ENCODE measurements around the gene ATRNL1. TPM values are rescaled to one million over a fixed set of nuclear protein-coding genes. Genes with fewer than 3 reads are reported as not detected.
"Not testable (repeated sequence)": the region's sequence is repeated elsewhere in the genome, so short reads cannot be mapped to it uniquely, and the experiment has no call there.

The ATRNL1 gene
- total RNA-seq, 4 donors from 2014 or later = 0.44 to 1.4 (median 1.1) TPM

DNA sequence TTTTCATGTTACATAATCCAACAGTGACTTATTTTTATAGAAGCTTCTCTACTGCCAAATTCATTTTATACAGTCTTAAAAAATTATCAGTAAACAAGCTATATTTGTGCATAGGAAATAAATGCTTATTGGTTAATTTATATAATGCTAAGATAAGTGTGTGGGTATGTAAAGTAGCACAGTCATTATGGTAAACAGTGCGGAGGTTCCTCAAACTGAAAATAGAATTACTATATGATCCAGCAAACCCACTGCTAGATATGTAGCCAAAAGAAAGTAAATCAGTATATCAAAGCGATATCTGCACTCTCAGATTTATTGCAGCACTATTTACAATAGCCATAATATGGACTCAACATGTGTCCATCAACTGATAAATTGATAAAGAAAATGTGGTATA is 71.1 kb downstream of the ATRNL1 start:
- TF ChIP-seq, protein P1, sequence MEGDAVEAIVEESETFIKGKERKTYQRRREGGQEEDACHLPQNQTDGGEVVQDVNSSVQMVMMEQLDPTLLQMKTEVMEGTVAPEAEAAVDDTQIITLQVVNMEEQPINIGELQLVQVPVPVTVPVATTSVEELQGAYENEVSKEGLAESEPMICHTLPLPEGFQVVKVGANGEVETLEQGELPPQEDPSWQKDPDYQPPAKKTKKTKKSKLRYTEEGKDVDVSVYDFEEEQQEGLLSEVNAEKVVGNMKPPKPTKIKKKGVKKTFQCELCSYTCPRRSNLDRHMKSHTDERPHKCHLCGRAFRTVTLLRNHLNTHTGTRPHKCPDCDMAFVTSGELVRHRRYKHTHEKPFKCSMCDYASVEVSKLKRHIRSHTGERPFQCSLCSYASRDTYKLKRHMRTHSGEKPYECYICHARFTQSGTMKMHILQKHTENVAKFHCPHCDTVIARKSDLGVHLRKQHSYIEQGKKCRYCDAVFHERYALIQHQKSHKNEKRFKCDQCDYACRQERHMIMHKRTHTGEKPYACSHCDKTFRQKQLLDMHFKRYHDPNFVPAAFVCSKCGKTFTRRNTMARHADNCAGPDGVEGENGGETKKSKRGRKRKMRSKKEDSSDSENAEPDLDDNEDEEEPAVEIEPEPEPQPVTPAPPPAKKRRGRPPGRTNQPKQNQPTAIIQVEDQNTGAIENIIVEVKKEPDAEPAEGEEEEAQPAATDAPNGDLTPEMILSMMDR (IDR thresholded peaks at IDR 0.05) = no peak
- TF ChIP-seq POLR2AphosphoS5 (IDR thresholded peaks at IDR 0.05) (no peak), EP300 (IDR thresholded peaks at IDR 0.05) (no peak), POLR2A (IDR thresholded peaks at IDR 0.05) (no peak)
- H3K9me3 ChIP-seq = no peaks in the 10 kb centered on the region
- no peaks in the 10 kb centered on the region for H3K36me3 ChIP-seq
- H3K4me1 ChIP-seq = no peaks in the 10 kb centered on the region
- DNase-seq (ENCODE audit: low spot score in 2 of 2) = no peak
- H3K4me3 ChIP-seq = no peak overlapping the region
- no peaks in the 10 kb centered on the region for H3K27me3 ChIP-seq
- 87% methylated on average over 2 of the region's 2 CpGs for WGBS
- no peak overlapping the region for H3K27ac ChIP-seq

DNA sequence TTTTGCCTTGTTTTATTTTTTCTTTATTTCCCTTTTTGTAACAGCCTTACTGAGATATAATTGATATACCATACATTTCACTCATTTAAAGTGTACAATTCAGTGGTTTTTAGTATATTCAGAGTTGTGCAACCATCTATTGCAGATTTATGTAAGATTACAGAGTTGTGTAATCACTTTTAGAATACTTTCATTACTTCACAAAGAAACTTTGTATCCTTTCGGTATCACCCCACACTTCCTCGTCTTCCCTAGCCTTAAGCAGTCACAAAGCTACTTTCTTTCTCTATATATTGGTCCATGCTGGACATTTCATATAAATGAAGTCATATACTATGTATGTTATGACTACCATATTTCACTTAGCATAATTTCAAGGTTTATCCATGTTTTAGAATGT is 74.6 kb downstream of the ATRNL1 start:
- Histone ChIP-seq H3K4me1 (no peaks in the 10 kb centered on the region), H3K27ac (no peak overlapping the region), H3K27me3 (no peaks in the 10 kb centered on the region), H3K36me3 (no peaks in the 10 kb centered on the region), H3K4me3 (no peak overlapping the region), H3K9me3 (no peaks in the 10 kb centered on the region)
- no peak for DNase-seq (ENCODE audit: low spot score in 2 of 2)
- 65% methylated on average over 2 of the region's 2 CpGs for WGBS
- TF ChIP-seq EP300 (IDR thresholded peaks at IDR 0.05) (no peak), POLR2AphosphoS5 (IDR thresholded peaks at IDR 0.05) (no peak), POLR2A (IDR thresholded peaks at IDR 0.05) (no peak)
- TF ChIP-seq, protein P1 (IDR thresholded peaks at IDR 0.05) = no peak

DNA sequence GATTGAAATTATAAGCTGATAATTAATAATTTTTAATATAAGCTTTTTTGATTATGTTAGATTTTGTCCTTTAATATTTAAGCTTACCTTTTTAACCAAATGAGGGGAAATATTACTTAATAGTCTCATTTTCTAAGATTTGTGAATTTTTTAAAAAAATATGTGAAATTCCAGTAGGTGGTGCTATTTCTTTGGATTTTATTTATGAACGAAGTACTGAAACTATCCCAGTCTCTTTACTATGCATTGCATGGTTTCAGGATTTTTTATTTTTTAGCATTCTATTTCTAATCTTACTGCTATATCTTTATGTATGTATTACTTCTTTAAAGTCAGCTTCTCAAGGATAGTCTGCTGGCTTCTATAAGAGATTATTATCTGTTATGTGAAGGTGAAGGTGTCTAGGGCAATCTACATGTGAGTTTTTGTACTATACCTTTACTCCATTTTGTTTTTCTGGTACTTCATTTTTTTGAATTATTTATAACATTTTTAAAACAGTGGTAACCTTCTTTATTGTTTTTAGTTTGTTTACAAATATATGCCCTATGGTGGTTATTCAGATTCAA is 78.3 kb downstream of the ATRNL1 start:
- TF ChIP-seq EP300 (IDR thresholded peaks at IDR 0.05) (no peak), POLR2A (IDR thresholded peaks at IDR 0.05) (no peak), POLR2AphosphoS5 (IDR thresholded peaks at IDR 0.05) (no peak)
- TF ChIP-seq, protein P1 (IDR thresholded peaks at IDR 0.05) = peak in 1 of 2 donors; percentile 11
- no peaks in the 10 kb centered on the region for H3K27me3 ChIP-seq
- 4% methylated on average over 1 of the region's 1 CpG for WGBS
- H3K36me3 ChIP-seq = no peaks in the 10 kb centered on the region
- no peak overlapping the region for H3K27ac ChIP-seq
- no peak overlapping the region for H3K4me3 ChIP-seq
- no peak for DNase-seq (ENCODE audit: low spot score in 2 of 2)
- H3K9me3 ChIP-seq = no peaks in the 10 kb centered on the region
- no peaks in the 10 kb centered on the region for H3K4me1 ChIP-seq

DNA sequence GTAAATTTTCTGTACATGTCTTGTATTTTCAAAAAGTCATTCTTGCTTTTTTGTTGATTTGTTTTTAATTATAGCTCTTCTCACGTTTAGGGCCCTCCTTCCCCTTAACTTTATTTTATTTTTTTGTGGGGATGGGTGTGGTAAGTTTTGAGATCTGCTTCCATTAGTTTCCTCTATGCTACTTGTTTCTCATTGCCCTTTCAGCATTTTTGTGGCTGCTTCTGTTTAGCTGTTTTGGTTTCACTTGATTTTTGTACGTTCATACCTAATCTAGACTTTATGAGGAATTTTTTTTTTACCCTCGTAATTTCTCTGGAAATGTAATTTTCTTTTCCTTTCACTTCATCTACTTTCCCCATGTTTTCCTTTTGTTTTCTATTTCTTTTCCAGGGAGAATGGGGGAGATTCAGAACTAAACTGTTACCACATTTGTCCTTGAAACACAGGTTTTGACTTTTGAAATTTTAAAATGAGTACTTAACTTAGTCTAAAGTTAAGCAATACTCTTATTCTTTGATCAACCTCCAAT is 80.8 kb downstream of the ATRNL1 start:
- no peaks in the 10 kb centered on the region for H3K36me3 ChIP-seq
- H3K4me1 ChIP-seq = no peaks in the 10 kb centered on the region
- no peak for TF ChIP-seq POLR2AphosphoS5 (IDR thresholded peaks at IDR 0.05)
- no peak for TF ChIP-seq EP300 (IDR thresholded peaks at IDR 0.05)
- TF ChIP-seq POLR2A (IDR thresholded peaks at IDR 0.05) = no peak
- TF ChIP-seq, protein P1 (IDR thresholded peaks at IDR 0.05) = no peak
- WGBS = 74% methylated on average over 3 of the region's 3 CpGs
- no peak for DNase-seq (ENCODE audit: low spot score in 2 of 2)
- no peak overlapping the region for H3K27ac ChIP-seq
- H3K27me3 ChIP-seq = no peaks in the 10 kb centered on the region
- H3K9me3 ChIP-seq = no peaks in the 10 kb centered on the region
- no peak overlapping the region for H3K4me3 ChIP-seq

DNA sequence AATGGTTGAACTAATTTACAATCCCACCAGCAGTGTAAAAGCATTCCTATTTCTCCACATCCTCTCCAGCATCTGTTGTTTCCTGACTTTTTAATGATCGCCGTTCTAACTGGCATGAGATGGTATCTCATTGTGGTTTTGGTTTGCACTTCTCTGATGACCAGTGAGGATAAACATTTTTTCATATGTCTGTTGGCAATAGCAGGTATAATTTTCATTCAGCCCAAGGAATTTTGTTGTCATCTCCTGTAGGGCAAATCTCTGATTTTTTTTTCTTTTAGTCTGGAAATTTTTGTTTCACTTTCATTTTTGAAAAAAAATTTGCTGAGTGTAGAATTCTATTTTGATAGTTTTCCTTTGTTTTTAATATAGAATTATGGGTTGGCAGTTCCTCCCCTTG is 114.1 kb downstream of the ATRNL1 start:
- not testable (repeated sequence) for H3K4me1 ChIP-seq; DNase-seq (ENCODE audit: low spot score in 2 of 2); H3K36me3 ChIP-seq; H3K4me3 ChIP-seq; H3K9me3 ChIP-seq; H3K27me3 ChIP-seq; H3K27ac ChIP-seq
- WGBS = 81% methylated on average over 2 of the region's 2 CpGs

DNA sequence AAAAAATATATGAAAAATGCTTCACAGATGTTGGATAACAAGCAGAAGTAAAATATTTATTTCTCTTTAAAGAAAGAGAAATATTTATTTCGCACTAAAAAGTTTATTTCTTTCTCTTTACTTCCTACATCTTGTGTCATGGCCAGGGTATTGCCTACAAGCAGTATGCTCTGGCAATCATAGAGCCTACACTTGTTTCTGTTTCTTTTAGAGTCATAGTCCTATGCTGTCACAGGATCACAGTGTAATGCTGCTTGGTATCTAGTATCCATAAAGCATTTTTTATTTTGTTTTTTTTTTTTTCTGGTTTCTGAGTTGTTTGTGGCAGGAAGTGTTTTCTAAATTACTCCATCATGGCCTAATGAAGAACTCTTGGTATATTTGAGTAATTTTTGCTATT is 116.0 kb downstream of the ATRNL1 start:
- Histone ChIP-seq H3K36me3 (no peaks in the 10 kb centered on the region), H3K4me3 (no peak overlapping the region), H3K27ac (no peak overlapping the region), H3K27me3 (no peaks in the 10 kb centered on the region), H3K9me3 (no peaks in the 10 kb centered on the region), H3K4me1 (no peaks in the 10 kb centered on the region)
- no peak for TF ChIP-seq POLR2AphosphoS5 (IDR thresholded peaks at IDR 0.05)
- TF ChIP-seq POLR2A (IDR thresholded peaks at IDR 0.05) = no peak
- no peak for TF ChIP-seq EP300 (IDR thresholded peaks at IDR 0.05)
- TF ChIP-seq, protein P1 (IDR thresholded peaks at IDR 0.05) = no peak
- 65% methylated on average over 1 of the region's 1 CpG for WGBS
- DNase-seq (ENCODE audit: low spot score in 2 of 2) = no peak

Data from suprapubic skin (tissue), 4 donors.